Kidney (tissue), 14 donors: ENCODE results near the gene KATNB1. TPM values are rescaled to one million over a fixed set of nuclear protein-coding genes. Genes with fewer than 3 reads are reported as not detected.

Source experiments
- DNase-seq, 5 donors: peaks; one replicate each; pipeline ENCODE4 v3.0.0-alpha.2; 2013 to 2020
- FAIRE-seq: peaks from 2 replicates; lab custom pipeline; 2012; peaks lifted over from hg19 to GRCh38; lab: Jason Lieb, UNC
- H3K27ac ChIP-seq, 2 donors: one replicate each; pipeline ENCODE4 v1.7.0; 2013; ENCODE audit warnings: low read depth in 2 of 2, low read length in 2 of 2, inconsistent platforms in 1 of 2
- H3K27me3 ChIP-seq: one replicate; pipeline ENCODE4 v1.7.1; 2013; ENCODE audit warnings: low read length, inconsistent platforms; ENCODE audit not compliant: control insufficient read depth, insufficient read depth
- H3K36me3 ChIP-seq, 3 donors: one replicate each; pipeline versions ENCODE4 v1.7.0 to v1.7.1; 2013; ENCODE audit warnings: low read length in 3 of 3, control low read depth in 1 of 3, inconsistent platforms in 1 of 3; ENCODE audit not compliant: insufficient read depth in 3 of 3, control insufficient read depth in 2 of 3
- H3K4me1 ChIP-seq, 3 donors: one replicate each; pipeline versions ENCODE4 v1.7.0 to v1.7.1; 2013; ENCODE audit warnings: low read length in 3 of 3, inconsistent platforms in 1 of 3, low read depth in 1 of 3; ENCODE audit not compliant: control insufficient read depth in 2 of 3, insufficient read depth in 2 of 3
- H3K4me3 ChIP-seq, 3 donors: one replicate each; pipeline versions ENCODE4 v1.7.0 to v1.8.1; 2013; ENCODE audit warnings: low read length in 3 of 3, control low read depth in 1 of 3, inconsistent platforms in 1 of 3
- H3K9ac ChIP-seq, 3 donors: one replicate each; pipeline versions ENCODE4 v1.7.0 to v1.7.1; 2013; ENCODE audit warnings: low read length in 3 of 3, control low read depth in 1 of 3, inconsistent platforms in 1 of 3
- H3K9me3 ChIP-seq, 3 donors: one replicate each; pipeline versions ENCODE4 v1.7.0 to v1.7.1; 2013; ENCODE audit warnings: low read length in 3 of 3, control low read depth in 1 of 3, inconsistent platforms in 1 of 3; ENCODE audit not compliant: control insufficient read depth in 2 of 3, insufficient read depth in 1 of 3
- intact Hi-C: fragments of 100-400 bp; cut with DNase I; formaldehyde crosslinking; loops from one replicate; pipeline ENCODE4 v1.11.1; 2022
- polyA plus RNA-seq: library from polyadenylated mRNA; stranded (reverse); fragments of 350-450 nt; fragmentation: Illumina TruSeq; extraction: RNeasy Lipid Tissue Mini Kit (QIAGEN cat#74804); gene quantifications from one replicate; pipeline ENCODE4 v1.2.3, GENCODE V29; 2014; ENCODE audit warnings: low read depth, low replicate concordance; ENCODE audit not compliant: insufficient read depth
- total RNA-seq: library from RNA; stranded (reverse); fragmentation: NEBNext Ultra II Directional; extraction: Animal tissue kit (Norgen Biotek cat#: 25700); gene quantifications from one replicate; pipeline ENCODE4 v1.2.1, GENCODE V29; 2021
- TF ChIP-seq, protein P1 (sequence below): IDR thresholded peaks from 3 replicates; pipeline ENCODE4 v1.5.1; 2012; ENCODE audit warnings: mild to moderate bottlenecking, moderate library complexity, borderline replicate concordance; ENCODE audit not compliant: insufficient read depth; ENCODE audit errors: extremely low read depth
- donor health status: control.
- donor health status: control.
- donor health status: control.
- donor health status: control.
- donor health status: control.
- donor health status: DM: yes; HTN: yes; CAD: no.
- donor health status: Normal renal cell carcinoma (clear cell type).

KATNB1 gene
- total and polyA plus RNA-seq, 2 donors from 2014 or later: 13.9 to 14.5 TPM

DNA sequence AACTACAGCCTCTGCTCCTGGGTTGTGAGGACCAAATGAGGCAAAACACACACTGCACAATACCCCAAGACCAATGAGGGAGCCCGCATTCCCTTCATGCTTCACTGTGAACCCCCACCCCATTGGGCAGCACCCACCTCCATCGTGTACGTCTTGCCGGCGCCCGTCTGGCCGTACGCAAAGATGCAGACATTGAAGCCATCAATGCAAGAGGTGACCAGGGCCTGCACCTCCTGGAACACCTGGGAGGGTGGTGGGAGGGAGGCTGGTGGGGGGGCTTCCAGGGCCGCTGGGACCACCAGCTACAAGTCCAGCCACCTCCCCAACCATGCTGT, 28.4 kb downstream of the KATNB1 start:
- Histone ChIP-seq H3K27ac (no peak overlapping the region), H3K4me1 (no peaks in the 10 kb centered on the region), H3K9ac (no peak overlapping the region), H3K27me3 (no peaks in the 10 kb centered on the region), H3K9me3 (no peaks in the 10 kb centered on the region), H3K4me3 (no peak overlapping the region), H3K36me3 (peaks cover 0 to 73% (median 33%) of the 10 kb centered on the region in 3 donors)
- FAIRE-seq (no peak), DNase-seq (no peak)
- TF ChIP-seq, protein P1, sequence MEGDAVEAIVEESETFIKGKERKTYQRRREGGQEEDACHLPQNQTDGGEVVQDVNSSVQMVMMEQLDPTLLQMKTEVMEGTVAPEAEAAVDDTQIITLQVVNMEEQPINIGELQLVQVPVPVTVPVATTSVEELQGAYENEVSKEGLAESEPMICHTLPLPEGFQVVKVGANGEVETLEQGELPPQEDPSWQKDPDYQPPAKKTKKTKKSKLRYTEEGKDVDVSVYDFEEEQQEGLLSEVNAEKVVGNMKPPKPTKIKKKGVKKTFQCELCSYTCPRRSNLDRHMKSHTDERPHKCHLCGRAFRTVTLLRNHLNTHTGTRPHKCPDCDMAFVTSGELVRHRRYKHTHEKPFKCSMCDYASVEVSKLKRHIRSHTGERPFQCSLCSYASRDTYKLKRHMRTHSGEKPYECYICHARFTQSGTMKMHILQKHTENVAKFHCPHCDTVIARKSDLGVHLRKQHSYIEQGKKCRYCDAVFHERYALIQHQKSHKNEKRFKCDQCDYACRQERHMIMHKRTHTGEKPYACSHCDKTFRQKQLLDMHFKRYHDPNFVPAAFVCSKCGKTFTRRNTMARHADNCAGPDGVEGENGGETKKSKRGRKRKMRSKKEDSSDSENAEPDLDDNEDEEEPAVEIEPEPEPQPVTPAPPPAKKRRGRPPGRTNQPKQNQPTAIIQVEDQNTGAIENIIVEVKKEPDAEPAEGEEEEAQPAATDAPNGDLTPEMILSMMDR: no peak
- intact Hi-C loops: loop anchor here (10.0 kb wide), 1 partner anchor 231 kb away; no protein-coding TSS in a partner anchor

- no peak overlapping the region for H3K4me3 ChIP-seq
- no peak overlapping the region for H3K27ac ChIP-seq
- H3K36me3 ChIP-seq: peaks cover 0 to 78% (median 33%) of the 10 kb centered on the region in 3 donors
- TF ChIP-seq, protein P1: no peak
- FAIRE-seq (no peak), DNase-seq (peak in 2 of 5 donors; percentile 70 to 85)
- H3K9ac ChIP-seq: no peak overlapping the region
- intact Hi-C loops: loop anchor here (10.0 kb wide), 1 partner anchor 230 kb away; no protein-coding TSS in a partner anchor
- H3K9me3 ChIP-seq: no peaks in the 10 kb centered on the region
- H3K4me1 ChIP-seq: no peaks in the 10 kb centered on the region
- H3K27me3 ChIP-seq: no peaks in the 10 kb centered on the region
Measured at GRCh38 chr16:57764341-57765159, 29.0 kb downstream of the KATNB1 start.

DNA sequence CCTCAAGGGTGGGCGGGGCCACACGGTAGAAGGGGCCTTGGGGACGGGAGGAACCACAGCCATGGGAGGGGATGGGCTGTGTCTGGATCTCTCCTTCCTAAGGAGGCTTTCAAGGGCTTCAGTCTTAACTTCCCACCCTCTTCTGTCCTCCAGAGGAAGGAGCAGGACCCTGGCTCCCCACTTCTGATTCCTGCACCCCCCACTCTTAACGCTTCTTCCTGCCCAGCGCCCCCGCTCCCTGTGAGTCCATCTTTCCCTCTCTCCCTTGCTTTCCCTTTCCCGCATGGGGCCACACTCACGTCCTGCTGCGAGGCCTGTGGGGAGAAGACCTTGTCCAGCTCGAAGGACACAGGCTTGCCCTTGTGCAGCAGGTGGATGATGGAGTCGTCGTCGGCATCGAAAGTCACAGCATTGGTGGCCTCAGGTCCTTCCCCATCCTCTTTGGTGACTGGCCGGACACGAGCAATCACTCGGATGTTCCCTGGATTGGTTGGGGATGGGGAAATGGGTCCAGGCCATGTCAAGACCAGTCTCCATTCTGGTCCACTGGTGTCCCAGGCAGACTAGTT, 29.7 kb downstream of the KATNB1 start:
- H3K4me1 ChIP-seq: no peaks in the 10 kb centered on the region
- DNase-seq: peak in 1 of 5 donors; percentile 46
- H3K36me3 ChIP-seq: peaks cover 0 to 84% (median 37%) of the 10 kb centered on the region in 3 donors
- FAIRE-seq: no peak
- TF ChIP-seq, protein P1: no peak
- no peaks in the 10 kb centered on the region for H3K9me3 ChIP-seq
- no peak overlapping the region for H3K4me3 ChIP-seq
- H3K27ac ChIP-seq: no peak overlapping the region
- H3K9ac ChIP-seq: no peak overlapping the region
- intact Hi-C loops: loop anchor here (10.0 kb wide), 1 partner anchor 230 kb away; no protein-coding TSS in a partner anchor
- no peaks in the 10 kb centered on the region for H3K27me3 ChIP-seq
